Ovary (tissue), 9 donors: ENCODE measurements around the gene TBC1D14. TPM values are rescaled to one million over a fixed set of nuclear protein-coding genes. Genes with fewer than 3 reads are reported as not detected.
A peak's percentile ranks its signal among the peaks of the same experiment; 100 is the strongest.

Experiments
- DNase-seq, 5 donors: peaks; one replicate each; pipeline ENCODE4 v3.0.0-alpha.2; 2019 to 2020
- H3K27ac ChIP-seq, 2 donors: fragments of 200-600 bp; one replicate each; pipeline versions ENCODE4 v1.5.1 to v1.8.0; 2019 to 2022
- H3K27me3 ChIP-seq: fragments of 200-600 bp; one replicate; pipeline ENCODE4 v1.8.0; 2022
- H3K36me3 ChIP-seq: fragments of 200-600 bp; sonication (generic); one replicate; pipeline ENCODE4 v1.5.1; 2019
- H3K4me1 ChIP-seq: one replicate; pipeline ENCODE4 v1.8.1; 2013; ENCODE audit warnings: mild to moderate bottlenecking, moderate library complexity; ENCODE audit not compliant: insufficient read depth
- H3K4me3 ChIP-seq: fragments of 200-600 bp; sonication (generic); one replicate; pipeline ENCODE4 v1.5.1; 2017
- H3K9me3 ChIP-seq, 2 donors: fragments of 200-600 bp in 1 of 2; sonication (generic) in 1 of 2; one replicate each; pipeline versions ENCODE4 v1.5.1 to v1.8.1; 2013 to 2019; ENCODE audit warnings: mild to moderate bottlenecking in 1 of 2, moderate library complexity in 1 of 2
- EP300 ChIP-seq: sonication (generic); formaldehyde crosslinking; IDR thresholded peaks from one replicate; pipeline ENCODE4 v1.6.1; 2017; ENCODE audit warnings: antibody characterized with exemption
- POLR2A ChIP-seq: fragments of 450-650 bp; IDR thresholded peaks from one replicate; pipeline ENCODE4 v1.6.1; 2017; ENCODE audit warnings: antibody characterized with exemption, mild to moderate bottlenecking, moderate library complexity
- WGBS, 3 donors: extraction: QIAGEN DNeasy Blood & Tissue Kit in 1 of 3; methylation state at CpG; one replicate each; pipeline versions ENCODE4 v1.1.5 to v1.1.7; 2013 to 2017; 5-methylcytosine and 5-hydroxymethylcytosine counted together
- intact Hi-C, 4 donors: fragments of 100-400 bp; cut with DNase I; formaldehyde crosslinking; loops; one replicate each; pipeline versions ENCODE4 v1.11.0 to v1.15.1; 2022 to 2023
- polyA plus RNA-seq, 2 donors: library from polyadenylated mRNA; stranded (reverse); fragments of 200-250 nt in 1 of 2; fragments of 350-450 nt in 1 of 2; fragmentation: Illumina TruSeq in 1 of 2; extraction: RNeasy Lipid Tissue Mini Kit (QIAGEN cat#74804) in 1 of 2; gene quantifications; one replicate each; pipeline ENCODE4 v1.2.3, GENCODE V29; 2013 to 2014
- total RNA-seq, 7 donors: library from RNA; depleted of rRNA in 2 of 7; stranded (reverse); fragments of >200 nt in 2 of 7; fragmentation: NEBNext Ultra II Directional in 3 of 7; extraction: Animal tissue kit (Norgen Biotek cat#: 25700) in 3 of 7; gene quantifications; one replicate each; pipeline versions ENCODE4 v1.1.0 to v1.2.4, GENCODE V29; 2016 to 2023
- TF ChIP-seq, protein P1 (sequence below), 3 donors: fragments of 450-650 bp in 2 of 3; fragments of 200-600 bp in 1 of 3; IDR thresholded peaks; one replicate each; pipeline versions ENCODE4 v1.5.1 to v1.8.0; 2016 to 2022; ENCODE audit warnings: antibody characterized with exemption in 3 of 3, mild to moderate bottlenecking in 1 of 3
- donor health status: DM: no; HTN: no; CAD: no; lungs with moderate emphysema.
- donor health status: DM: no; HTN: no; CAD: no.
- donor health status: Bipolar disorder and iron deficiency.
- donor health status: DM: yes; HTN: yes; CAD: no.
- donor health status: DM: no; HTN: no; CAD: no.
- donor health status: DM: yes; HTN: yes; CAD: no.

The TBC1D14 gene
- total and polyA plus RNA-seq, 9 donors = 19.9 to 40.0 (median 34.4) TPM

DNA sequence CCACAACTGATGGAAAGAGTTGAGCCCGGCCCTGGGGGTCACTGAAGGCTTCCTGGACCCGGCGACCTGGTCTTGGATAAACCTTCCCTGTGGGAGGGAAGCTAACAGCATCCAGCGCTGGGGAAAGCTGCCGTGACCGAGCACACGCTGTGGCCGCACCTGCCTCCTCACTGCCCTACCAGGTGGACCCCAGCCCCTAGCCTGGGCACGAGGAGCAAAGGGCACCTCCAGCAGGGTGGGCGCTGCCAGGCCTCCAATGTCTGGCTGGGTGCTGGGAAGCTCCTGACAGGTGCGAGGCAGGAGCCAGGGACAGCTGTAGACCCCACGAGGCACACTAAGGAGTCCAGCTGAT, 141.5 kb downstream of the TBC1D14 start:
- intact Hi-C loops = no loop called here
- WGBS, 3 donors = 43 to 45% (median 44%) methylated on average over 11 to 12 of the region's 12 CpGs

DNA sequence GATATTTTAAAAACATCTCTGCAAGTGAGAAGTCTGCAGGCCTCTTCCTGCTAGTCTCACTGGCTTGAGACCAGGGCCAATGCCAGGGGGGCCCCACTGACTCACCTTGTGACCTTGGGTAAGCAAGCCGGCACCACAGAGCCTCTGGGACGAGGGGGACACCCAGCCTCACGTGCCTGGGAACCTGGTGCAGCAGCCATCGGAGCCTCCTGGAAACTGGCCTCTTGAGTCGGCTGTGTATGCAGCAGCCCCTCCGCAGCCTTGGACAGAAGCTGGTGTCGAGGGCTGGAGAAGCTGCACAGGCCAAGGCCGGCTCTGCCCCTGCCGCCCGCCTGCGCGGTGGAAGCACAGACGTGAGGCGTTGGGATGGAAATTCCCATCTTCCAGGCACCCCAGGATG, 142.3 kb downstream of the TBC1D14 start:
- peak in 1 of 5 donors; percentile 37 for DNase-seq
- peaks cover 15% of the 10 kb centered on the region for H3K4me1 ChIP-seq
- H3K4me3 ChIP-seq = no peak overlapping the region
- TF ChIP-seq POLR2A = no peak
- TF ChIP-seq, protein P1, sequence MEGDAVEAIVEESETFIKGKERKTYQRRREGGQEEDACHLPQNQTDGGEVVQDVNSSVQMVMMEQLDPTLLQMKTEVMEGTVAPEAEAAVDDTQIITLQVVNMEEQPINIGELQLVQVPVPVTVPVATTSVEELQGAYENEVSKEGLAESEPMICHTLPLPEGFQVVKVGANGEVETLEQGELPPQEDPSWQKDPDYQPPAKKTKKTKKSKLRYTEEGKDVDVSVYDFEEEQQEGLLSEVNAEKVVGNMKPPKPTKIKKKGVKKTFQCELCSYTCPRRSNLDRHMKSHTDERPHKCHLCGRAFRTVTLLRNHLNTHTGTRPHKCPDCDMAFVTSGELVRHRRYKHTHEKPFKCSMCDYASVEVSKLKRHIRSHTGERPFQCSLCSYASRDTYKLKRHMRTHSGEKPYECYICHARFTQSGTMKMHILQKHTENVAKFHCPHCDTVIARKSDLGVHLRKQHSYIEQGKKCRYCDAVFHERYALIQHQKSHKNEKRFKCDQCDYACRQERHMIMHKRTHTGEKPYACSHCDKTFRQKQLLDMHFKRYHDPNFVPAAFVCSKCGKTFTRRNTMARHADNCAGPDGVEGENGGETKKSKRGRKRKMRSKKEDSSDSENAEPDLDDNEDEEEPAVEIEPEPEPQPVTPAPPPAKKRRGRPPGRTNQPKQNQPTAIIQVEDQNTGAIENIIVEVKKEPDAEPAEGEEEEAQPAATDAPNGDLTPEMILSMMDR (IDR thresholded peaks at IDR 0.05) = no peak
- no peak for TF ChIP-seq EP300
- intact Hi-C loops = no loop called here
- 89 to 91% (median 90%) methylated on average over 14 of the region's 14 CpGs for WGBS, 3 donors
- no peaks in the 10 kb centered on the region for H3K9me3 ChIP-seq
- H3K36me3 ChIP-seq = no peaks in the 10 kb centered on the region
- no peak overlapping the region for H3K27ac ChIP-seq
- H3K27me3 ChIP-seq = no peaks in the 10 kb centered on the region

More for the DNA sequence above, 141.5 kb downstream of the TBC1D14 start:
- no peaks in the 10 kb centered on the region for H3K27me3 ChIP-seq
- H3K9me3 ChIP-seq = no peaks in the 10 kb centered on the region
- no peak overlapping the region for H3K27ac ChIP-seq
- no peak overlapping the region for H3K4me3 ChIP-seq
- no peak for TF ChIP-seq EP300
- TF ChIP-seq, protein P1 (IDR thresholded peaks at IDR 0.05) = no peak
- TF ChIP-seq POLR2A = no peak
- peaks cover 21% of the 10 kb centered on the region for H3K4me1 ChIP-seq
- DNase-seq = peak in 1 of 5 donors; percentile 40
- H3K36me3 ChIP-seq = no peaks in the 10 kb centered on the region

DNA sequence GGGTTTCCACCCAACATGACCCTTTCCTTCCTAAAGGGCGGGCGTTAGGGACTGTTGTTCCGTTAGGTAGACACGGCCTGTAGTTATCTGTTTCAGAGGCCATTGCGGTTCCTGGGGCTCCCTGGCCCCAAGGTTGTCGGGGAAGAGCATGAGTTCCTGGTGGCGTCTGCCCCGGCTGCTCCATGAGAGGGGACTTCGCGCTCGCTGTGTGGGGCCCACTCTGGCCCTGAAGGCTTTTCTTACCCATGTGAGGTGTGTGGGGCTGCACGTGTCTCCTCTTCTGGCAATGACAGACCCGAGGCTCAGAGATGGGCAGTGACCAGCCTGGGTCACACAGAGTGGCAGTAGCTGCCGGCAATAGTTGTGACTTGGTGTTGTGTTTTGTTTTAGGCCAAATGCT, 142.7 kb downstream of the TBC1D14 start:
- Histone ChIP-seq H3K27ac (no peak overlapping the region), H3K27me3 (no peaks in the 10 kb centered on the region), H3K36me3 (no peaks in the 10 kb centered on the region), H3K4me3 (no peak overlapping the region), H3K9me3 (no peaks in the 10 kb centered on the region), H3K4me1 (peaks cover 11% of the 10 kb centered on the region)
- intact Hi-C loops = no loop called here
- WGBS, 3 donors = 88 to 94% (median 90%) methylated on average over 14 of the region's 14 CpGs
- peak in 1 of 5 donors; percentile 22 for DNase-seq
- TF ChIP-seq EP300 = no peak
- TF ChIP-seq, protein P1 (IDR thresholded peaks at IDR 0.05) = no peak
- TF ChIP-seq POLR2A = no peak

DNA sequence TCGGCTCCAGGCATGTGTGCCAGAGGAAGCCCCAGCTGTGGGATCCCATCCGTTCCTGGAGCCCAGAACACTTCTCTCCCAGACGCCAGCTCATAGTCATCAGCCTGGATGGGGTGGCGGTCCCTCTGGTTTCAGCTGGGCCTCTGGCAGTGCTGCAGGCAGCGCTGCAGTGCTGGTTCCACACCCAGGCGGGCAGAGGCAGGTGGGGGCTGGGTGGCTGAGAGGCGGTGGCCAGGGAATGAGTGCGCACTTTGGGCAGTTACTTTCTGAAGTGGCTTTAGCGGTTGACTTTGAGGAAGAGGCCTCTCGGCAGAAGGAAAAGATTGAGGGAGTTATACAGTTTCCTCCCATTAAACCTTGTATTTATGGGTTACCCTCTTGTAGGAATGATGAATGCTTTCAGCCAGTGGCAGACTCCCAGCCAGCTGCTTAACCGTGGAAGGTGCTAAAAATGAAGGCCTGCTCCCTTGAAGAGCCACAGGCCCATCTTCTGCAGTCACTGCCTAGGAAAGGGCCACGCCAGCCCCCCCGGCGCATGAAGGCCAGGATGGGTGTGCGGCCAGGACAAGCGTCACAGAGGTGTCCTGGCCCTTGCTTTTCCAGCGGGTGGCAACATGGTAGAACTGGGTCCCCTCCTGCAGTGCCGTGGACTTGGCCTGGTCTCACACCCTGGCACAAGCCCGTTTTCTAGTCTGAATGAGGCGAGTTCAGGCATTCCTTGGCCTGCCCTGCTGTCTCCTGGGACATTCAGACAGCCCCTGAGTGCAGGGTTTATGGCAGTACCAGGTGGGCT, 143.5 kb downstream of the TBC1D14 start:
- H3K4me1 ChIP-seq = peaks cover 9% of the 10 kb centered on the region
- no peaks in the 10 kb centered on the region for H3K27me3 ChIP-seq
- H3K27ac ChIP-seq = no peak overlapping the region
- intact Hi-C loops = no loop called here
- DNase-seq = peak in 1 of 5 donors; percentile 43
- no peaks in the 10 kb centered on the region for H3K36me3 ChIP-seq
- H3K9me3 ChIP-seq = no peaks in the 10 kb centered on the region
- H3K4me3 ChIP-seq = no peak overlapping the region
- TF ChIP-seq EP300 (no peak), POLR2A (no peak)
- TF ChIP-seq, protein P1 (IDR thresholded peaks at IDR 0.05) = no peak
- 81 to 89% (median 88%) methylated on average over 20 of the region's 20 CpGs for WGBS, 3 donors
